AG10803 (cell line): ENCODE measurements around the gene BOK.

ENCODE experiments used
- DNase-seq: peaks from one replicate; pipeline ENCODE4 v3.0.0; 2010; ENCODE audit warnings: low read depth
- H3K4me3 ChIP-seq: 2 replicates; pipeline ENCODE4 v1.5.1; 2011; ENCODE audit warnings: mild to moderate bottlenecking, low read length, control low read depth
- CTCF ChIP-seq: conservative IDR thresholded peaks from 2 replicates; pipeline ENCODE4 v1.5.1; 2011; ENCODE audit warnings: mild to moderate bottlenecking, low read length, control low read depth, inconsistent platforms

BOK gene

DNA sequence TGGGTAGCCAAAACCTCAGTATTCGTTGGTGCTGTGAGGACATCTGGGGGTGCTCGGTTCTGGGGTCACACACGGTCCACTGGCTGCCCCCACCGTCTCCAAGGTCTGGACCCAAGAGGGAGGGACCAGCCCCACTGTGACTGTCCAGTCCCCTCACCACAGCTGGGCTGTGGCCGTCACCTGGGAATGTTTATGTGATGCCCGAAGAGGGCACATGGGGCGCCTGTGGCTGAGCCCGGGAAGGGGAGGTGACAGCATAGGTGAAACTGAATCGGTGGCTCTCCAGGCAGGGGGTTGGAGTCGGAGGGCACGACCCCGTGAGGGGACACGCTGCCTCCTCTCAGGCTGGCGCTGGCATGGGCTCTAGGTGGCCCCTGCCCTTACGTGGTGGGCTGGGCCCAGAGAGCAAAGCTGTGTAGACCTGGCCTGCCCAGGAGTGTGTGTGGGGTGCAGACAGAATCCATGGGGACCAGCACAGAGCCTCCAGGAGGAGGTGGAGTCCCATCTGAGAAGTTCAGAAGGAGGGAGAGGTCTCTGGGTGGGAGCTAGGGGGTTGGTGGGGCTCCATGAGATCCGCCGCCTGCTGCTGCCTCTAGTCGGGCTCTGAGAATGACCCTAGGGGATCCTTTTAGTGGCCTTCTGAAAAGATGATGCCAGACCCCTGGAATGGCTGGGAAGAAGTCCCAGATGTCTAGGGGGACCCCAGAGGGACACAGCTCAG is 1.8 kb downstream of the BOK start:
- peak overlapping the region; percentile 63 for H3K4me3 ChIP-seq
- TF ChIP-seq CTCF, result no peak
- DNase-seq, result no peak

DNA sequence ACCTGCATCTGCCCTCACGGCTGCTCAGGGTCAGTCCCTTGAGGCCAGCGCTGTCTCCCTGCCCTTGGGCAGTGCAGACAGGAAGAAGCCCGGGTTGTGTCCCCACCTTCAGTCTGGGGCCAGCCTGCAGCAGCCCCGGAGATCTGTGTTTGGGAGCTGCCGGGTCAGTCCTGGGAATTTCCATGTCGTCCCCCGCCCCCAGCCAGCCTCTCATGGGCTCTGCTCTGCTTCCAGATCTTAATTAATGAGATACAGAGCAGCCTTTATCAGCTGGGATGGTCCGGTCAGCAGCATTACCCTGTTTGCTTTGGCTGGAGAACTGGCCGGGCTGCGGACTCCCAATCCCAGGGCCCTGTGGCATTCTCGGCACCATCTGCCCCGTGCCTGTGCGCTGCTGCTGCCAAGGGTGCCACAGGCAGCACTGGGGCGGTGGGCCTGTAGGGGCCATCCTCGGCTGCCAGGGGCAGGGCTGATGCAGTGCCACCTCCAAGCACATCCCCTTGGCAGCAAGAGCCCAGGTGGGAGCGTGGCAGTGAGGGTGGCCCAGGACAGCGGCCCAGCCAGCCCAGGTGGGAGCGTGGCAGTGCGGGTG is 2.4 kb downstream of the BOK start:
- TF ChIP-seq CTCF, result no peak
- H3K4me3 ChIP-seq, result peak overlapping the region; percentile 63
- no peak for DNase-seq

- no peak overlapping the region for H3K4me3 ChIP-seq
- DNase-seq, result peak; percentile 62
- no peak for TF ChIP-seq CTCF
Measured at GRCh38 chr2:241561832-241562231, 3.3 kb downstream of the BOK start.

- no peak for DNase-seq
- no peak overlapping the region for H3K4me3 ChIP-seq
- TF ChIP-seq CTCF, result no peak
Measured at GRCh38 chr2:241562269-241562891, 3.8 kb downstream of the BOK start.

DNA sequence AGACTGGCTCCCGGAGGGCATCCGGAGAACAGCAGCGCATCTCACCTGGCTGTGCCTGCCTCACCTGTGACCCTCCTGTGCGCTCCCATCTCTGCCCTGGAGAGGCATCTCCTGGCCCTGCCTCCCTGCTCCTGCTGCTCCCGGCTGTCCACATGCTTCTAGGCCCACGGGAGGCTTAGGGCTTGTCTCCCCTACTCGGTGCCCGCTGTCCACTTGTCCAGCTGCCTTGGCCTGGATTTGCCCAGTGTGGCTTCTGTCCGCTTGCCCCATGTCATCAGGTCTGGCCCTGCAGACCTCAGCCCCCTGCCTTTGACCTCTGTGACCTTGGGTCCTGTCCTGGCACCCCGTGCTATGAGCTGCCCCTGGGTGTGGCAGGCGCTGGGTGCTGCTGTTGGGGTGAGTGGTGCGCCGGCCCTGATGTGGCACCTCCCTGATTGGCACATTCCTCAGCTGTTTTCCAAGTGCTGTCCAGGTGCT is 4.5 kb downstream of the BOK start:
- no peak overlapping the region for H3K4me3 ChIP-seq
- no peak for TF ChIP-seq CTCF
- no peak for DNase-seq

DNA sequence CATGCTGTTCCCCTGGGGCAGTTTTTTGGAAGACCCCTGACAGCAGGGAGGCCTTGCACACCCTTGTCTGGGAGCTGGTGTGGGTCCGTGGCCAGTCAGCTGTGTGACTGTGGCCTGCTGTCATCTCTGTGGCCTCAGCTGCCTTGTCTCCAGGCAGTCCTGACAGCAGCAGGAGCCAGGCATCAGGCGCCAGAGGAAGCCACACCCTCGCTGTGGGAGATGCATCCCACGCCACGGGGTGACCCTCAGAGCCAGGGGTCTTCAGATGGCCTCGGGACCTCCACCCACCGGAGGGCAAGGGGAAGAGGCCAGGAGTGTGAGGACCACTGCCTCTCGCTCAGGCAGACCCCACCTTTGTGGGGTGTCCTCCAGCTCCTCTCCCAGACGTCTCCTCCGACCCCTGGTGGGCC is 5.0 kb downstream of the BOK start:
- H3K4me3 ChIP-seq, result no peak overlapping the region
- no peak for DNase-seq
- TF ChIP-seq CTCF, result no peak
